ENCODE data around the gene LHX1. TPM values are rescaled to one million over a fixed set of nuclear protein-coding genes. Genes with fewer than 3 reads are reported as not detected.

The LHX1 gene
- total RNA-seq, 1 donor from 2014 or later, result 44.3 TPM

- TF ChIP-seq, protein P1, sequence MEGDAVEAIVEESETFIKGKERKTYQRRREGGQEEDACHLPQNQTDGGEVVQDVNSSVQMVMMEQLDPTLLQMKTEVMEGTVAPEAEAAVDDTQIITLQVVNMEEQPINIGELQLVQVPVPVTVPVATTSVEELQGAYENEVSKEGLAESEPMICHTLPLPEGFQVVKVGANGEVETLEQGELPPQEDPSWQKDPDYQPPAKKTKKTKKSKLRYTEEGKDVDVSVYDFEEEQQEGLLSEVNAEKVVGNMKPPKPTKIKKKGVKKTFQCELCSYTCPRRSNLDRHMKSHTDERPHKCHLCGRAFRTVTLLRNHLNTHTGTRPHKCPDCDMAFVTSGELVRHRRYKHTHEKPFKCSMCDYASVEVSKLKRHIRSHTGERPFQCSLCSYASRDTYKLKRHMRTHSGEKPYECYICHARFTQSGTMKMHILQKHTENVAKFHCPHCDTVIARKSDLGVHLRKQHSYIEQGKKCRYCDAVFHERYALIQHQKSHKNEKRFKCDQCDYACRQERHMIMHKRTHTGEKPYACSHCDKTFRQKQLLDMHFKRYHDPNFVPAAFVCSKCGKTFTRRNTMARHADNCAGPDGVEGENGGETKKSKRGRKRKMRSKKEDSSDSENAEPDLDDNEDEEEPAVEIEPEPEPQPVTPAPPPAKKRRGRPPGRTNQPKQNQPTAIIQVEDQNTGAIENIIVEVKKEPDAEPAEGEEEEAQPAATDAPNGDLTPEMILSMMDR (IDR thresholded peaks at IDR 0.05; ENCODE audit: insufficient read depth, low read length, poor library complexity, severe bottlenecking), result no peak
- no peak for DNase-seq (ENCODE audit: low read depth)
- no peaks in the 10 kb centered on the region for H3K36me3 ChIP-seq (ENCODE audit: control insufficient read depth, insufficient read depth, low read length)
- peak overlapping the region; percentile 61 for H3K4me3 ChIP-seq (ENCODE audit: low read depth, low read length)
- H3K27me3 ChIP-seq (ENCODE audit: control insufficient read depth, insufficient read depth, low read length), result no peaks in the 10 kb centered on the region
Measured at GRCh38 chr17:36934692-36935630, 2.3 kb upstream of the LHX1 start.

GRCh38 chr17:36935671-36936454 lies 1.4 kb upstream of the LHX1 start:
- TF ChIP-seq, protein P1 (IDR thresholded peaks at IDR 0.05; ENCODE audit: insufficient read depth, low read length, poor library complexity, severe bottlenecking), result no peak
- peaks cover 3% of the 10 kb centered on the region for H3K36me3 ChIP-seq (ENCODE audit: control insufficient read depth, insufficient read depth, low read length)
- peak overlapping the region; percentile 61 for H3K4me3 ChIP-seq (ENCODE audit: low read depth, low read length)
- no peak for DNase-seq (ENCODE audit: low read depth)
- no peaks in the 10 kb centered on the region for H3K27me3 ChIP-seq (ENCODE audit: control insufficient read depth, insufficient read depth, low read length)

DNA sequence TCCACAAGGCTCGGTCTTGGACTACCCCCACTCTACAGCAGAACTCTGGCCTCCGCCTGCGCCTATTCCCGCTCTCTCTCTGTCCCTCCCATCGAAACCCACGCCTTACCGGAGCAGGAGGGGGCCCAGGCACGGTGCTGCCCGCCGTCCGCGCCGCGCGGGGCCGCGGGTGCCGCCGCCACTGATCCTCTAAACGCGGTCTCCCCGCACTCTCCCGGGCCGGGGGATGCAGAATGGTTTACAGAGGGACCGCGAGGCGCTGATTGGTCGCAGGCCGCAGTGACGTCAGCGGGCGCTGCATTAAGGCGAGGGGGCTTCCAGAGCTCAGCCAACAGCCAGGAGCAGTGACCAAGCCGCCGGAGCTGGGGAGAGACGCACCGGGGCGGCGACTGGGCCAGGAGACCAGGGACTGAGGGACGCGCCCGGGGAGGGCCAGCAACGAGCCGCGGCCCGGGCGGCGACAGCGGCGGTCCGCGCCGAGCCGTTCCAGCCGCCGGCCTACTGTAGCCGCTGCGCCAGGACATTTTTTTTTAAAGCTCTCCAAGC lies 747 bp upstream of the LHX1 start:
- Histone ChIP-seq H3K27me3 (ENCODE audit: control insufficient read depth, insufficient read depth, low read length) (no peaks in the 10 kb centered on the region), H3K4me3 (ENCODE audit: low read depth, low read length) (peak overlapping the region; percentile 61), H3K36me3 (ENCODE audit: control insufficient read depth, insufficient read depth, low read length) (peaks cover 8% of the 10 kb centered on the region)
- TF ChIP-seq, protein P1 (IDR thresholded peaks at IDR 0.05; ENCODE audit: insufficient read depth, low read length, poor library complexity, severe bottlenecking), result no peak
- DNase-seq (ENCODE audit: low read depth), result no peak

DNA sequence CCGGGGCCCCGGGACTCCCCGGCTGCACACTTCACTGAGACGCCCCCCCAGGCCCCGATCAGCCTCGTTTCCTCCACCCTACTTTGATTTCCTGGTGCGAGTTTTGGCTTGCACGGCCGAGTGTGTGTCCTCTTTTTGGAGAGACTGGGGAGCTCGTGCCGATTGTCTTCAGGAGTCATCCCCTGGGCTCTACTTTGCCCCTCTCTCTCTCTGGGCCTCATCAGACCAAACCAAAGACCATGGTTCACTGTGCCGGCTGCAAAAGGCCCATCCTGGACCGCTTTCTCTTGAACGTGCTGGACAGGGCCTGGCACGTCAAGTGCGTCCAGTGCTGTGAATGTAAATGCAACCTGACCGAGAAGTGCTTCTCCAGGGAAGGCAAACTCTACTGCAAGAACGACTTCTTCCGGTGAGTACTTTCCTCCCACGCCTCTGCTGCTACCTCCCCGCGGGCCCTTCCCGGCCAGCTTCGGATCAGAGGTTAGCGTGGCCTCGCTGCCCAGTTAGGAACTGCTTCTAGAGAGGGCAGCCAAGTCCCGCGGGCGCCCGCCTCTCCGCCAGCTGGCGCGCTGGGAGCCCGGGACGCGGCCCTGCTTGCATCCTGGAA lies 787 bp downstream of the LHX1 start:
- Histone ChIP-seq H3K4me3 (ENCODE audit: low read depth, low read length) (peak overlapping the region; percentile 61), H3K27me3 (ENCODE audit: control insufficient read depth, insufficient read depth, low read length) (no peaks in the 10 kb centered on the region), H3K36me3 (ENCODE audit: control insufficient read depth, insufficient read depth, low read length) (peaks cover 8% of the 10 kb centered on the region)
- TF ChIP-seq, protein P1 (IDR thresholded peaks at IDR 0.05; ENCODE audit: insufficient read depth, low read length, poor library complexity, severe bottlenecking), result peak; percentile 1
- no peak for DNase-seq (ENCODE audit: low read depth)

DNA sequence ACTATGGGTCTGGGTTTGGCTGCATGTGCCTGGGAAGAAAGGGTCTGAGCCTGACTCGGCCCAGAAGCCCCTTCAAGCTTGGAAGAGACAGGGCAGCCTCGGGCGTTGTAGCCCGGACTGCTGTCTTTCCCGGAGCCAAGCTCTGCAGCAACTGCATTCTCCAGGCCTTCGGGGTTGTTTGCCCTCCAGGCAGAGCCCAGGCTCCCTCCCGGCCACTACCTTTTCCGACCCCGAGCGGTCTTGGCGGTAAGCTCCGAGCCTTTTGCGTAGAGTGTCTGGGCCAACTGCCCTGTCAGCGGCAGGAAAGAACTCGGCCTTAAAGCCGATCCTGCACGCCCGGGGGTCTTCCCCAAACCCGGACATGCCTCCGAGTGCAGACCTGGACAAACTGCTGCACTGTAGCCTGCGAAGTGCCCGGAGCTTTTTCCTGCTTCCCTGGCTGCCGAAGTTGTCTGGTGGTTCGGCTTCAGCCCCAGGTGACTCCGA lies 1.3 kb downstream of the LHX1 start:
- DNase-seq (ENCODE audit: low read depth), result no peak
- Histone ChIP-seq H3K4me3 (ENCODE audit: low read depth, low read length) (peak overlapping the region; percentile 61), H3K36me3 (ENCODE audit: control insufficient read depth, insufficient read depth, low read length) (peaks cover 8% of the 10 kb centered on the region), H3K27me3 (ENCODE audit: control insufficient read depth, insufficient read depth, low read length) (no peaks in the 10 kb centered on the region)
- TF ChIP-seq, protein P1 (IDR thresholded peaks at IDR 0.05; ENCODE audit: insufficient read depth, low read length, poor library complexity, severe bottlenecking), result no peak
